ENCODE data around the gene COL23A1.

GRCh38 chr5:178581621-178582020, 8.6 kb downstream of the COL23A1 start:
- TF ChIP-seq CTCF (IDR thresholded peaks at IDR 0.05): no peak
- no peak for TF ChIP-seq EZH2 (IDR thresholded peaks at IDR 0.05; ENCODE audit: borderline replicate concordance, insufficient read depth, low read depth, low read length, poor library complexity, severe bottlenecking)

Measured in B cell (primary cell).